ENCODE measurements around the gene ARID1A.

DNA sequence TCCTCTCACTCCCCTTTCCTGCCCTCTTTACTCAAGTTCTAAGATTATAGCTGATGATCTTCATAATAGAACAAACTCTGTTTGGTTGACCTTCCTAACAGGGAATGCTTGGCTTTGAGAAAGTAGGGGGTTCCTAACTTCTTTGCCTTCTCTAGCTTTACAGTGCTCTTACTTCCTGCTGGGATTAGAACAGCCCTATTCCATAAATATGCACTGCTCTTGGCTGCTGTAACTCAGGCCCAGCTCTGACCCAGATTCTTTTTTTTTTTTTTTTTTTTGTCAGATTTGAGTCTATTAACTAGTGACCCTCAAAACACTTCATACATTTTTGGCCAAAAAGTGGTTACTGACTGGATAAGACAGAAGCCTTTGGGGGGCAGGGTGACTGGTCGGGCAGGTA lies 52.5 kb downstream of the ARID1A start:
- no peak for TF ChIP-seq EZH2 (IDR thresholded peaks at IDR 0.05; ENCODE audit: borderline replicate concordance, low read depth, low read length, severe bottlenecking)
- TF ChIP-seq, protein P1, sequence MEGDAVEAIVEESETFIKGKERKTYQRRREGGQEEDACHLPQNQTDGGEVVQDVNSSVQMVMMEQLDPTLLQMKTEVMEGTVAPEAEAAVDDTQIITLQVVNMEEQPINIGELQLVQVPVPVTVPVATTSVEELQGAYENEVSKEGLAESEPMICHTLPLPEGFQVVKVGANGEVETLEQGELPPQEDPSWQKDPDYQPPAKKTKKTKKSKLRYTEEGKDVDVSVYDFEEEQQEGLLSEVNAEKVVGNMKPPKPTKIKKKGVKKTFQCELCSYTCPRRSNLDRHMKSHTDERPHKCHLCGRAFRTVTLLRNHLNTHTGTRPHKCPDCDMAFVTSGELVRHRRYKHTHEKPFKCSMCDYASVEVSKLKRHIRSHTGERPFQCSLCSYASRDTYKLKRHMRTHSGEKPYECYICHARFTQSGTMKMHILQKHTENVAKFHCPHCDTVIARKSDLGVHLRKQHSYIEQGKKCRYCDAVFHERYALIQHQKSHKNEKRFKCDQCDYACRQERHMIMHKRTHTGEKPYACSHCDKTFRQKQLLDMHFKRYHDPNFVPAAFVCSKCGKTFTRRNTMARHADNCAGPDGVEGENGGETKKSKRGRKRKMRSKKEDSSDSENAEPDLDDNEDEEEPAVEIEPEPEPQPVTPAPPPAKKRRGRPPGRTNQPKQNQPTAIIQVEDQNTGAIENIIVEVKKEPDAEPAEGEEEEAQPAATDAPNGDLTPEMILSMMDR (IDR thresholded peaks at IDR 0.05; ENCODE audit: borderline replicate concordance, extremely low read depth, low read length, poor library complexity, severe bottlenecking) = no peak
